Caco-2 (cell line): ENCODE results near the gene ZNF585A. TPM values are rescaled to one million over a fixed set of nuclear protein-coding genes. Genes with fewer than 3 reads are reported as not detected.

Experiments
- BruUV-seq: library from RNA; stranded (reverse); fragments of 400-500 nt; replicated peaks from 2 replicates; lab custom pipeline; 2021; lab: Mats Ljungman, UMichigan
- CTCF ChIA-PET: fragments of 300-600 bp; sonication (Branson Sonifier 250); formaldehyde crosslinking; loops from one replicate; lab custom pipeline; 2022; ENCODE audit warnings: antibody characterized with exemption; lab: Charles Lee
- POLR2A ChIA-PET: fragments of 300-600 bp; sonication (Branson Sonifier 250); formaldehyde crosslinking; loops from one replicate; lab custom pipeline; 2022; ENCODE audit warnings: antibody characterized with exemption; lab: Charles Lee
- DNase-seq, 2 experiments: peaks; one replicate each; pipeline versions ENCODE4 v3.0.0 to v3.0.0-alpha.2; 2020 to 2022
- H3K27me3 ChIP-seq: replicated peaks from 2 replicates; pipeline ENCODE4 v1.6.0; 2011; ENCODE audit warnings: low read length; ENCODE audit not compliant: control insufficient read depth, insufficient read depth
- H3K36me3 ChIP-seq: 2 replicates; pipeline ENCODE4 v1.5.1; 2011; ENCODE audit warnings: low read length; ENCODE audit not compliant: control insufficient read depth, insufficient read depth
- H3K4me1 ChIP-seq: fragments of 250-450 bp; sonication (Bioruptor Pico); 2 replicates; pipeline ENCODE4 v1.5.1; 2020; ENCODE audit warnings: mild to moderate bottlenecking
- H3K4me3 ChIP-seq: 2 replicates; pipeline ENCODE4 v1.5.1; 2011; ENCODE audit warnings: low read depth, mild to moderate bottlenecking, control low read depth, low read length
- H3K9me3 ChIP-seq: fragments of 250-450 bp; sonication (Bioruptor Pico); 2 replicates; pipeline ENCODE4 v1.5.1; 2020; ENCODE audit warnings: mild to moderate bottlenecking, moderate library complexity
- H3K27ac Mint-ChIP-seq: one replicate; pipeline ENCODE4 v1.8.0; 2022; ENCODE audit warnings: mixed read lengths; ENCODE audit not compliant: unreplicated experiment
- H3K27me3 Mint-ChIP-seq: one replicate; pipeline ENCODE4 v1.8.0; 2022; ENCODE audit warnings: mixed read lengths; ENCODE audit not compliant: insufficient read depth, unreplicated experiment
- H3K36me3 Mint-ChIP-seq: one replicate; pipeline ENCODE4 v1.8.0; 2022; ENCODE audit warnings: mild to moderate bottlenecking, mixed read lengths; ENCODE audit not compliant: insufficient read depth, unreplicated experiment
- H3K4me1 Mint-ChIP-seq: one replicate; pipeline ENCODE4 v1.8.0; 2022; ENCODE audit warnings: low read depth, mixed read lengths; ENCODE audit not compliant: unreplicated experiment
- H3K4me3 Mint-ChIP-seq: one replicate; pipeline ENCODE4 v1.8.0; 2022; ENCODE audit warnings: mild to moderate bottlenecking, moderate library complexity, mixed read lengths; ENCODE audit not compliant: unreplicated experiment
- H3K9me3 Mint-ChIP-seq: one replicate; pipeline ENCODE4 v1.8.0; 2022; ENCODE audit warnings: mixed read lengths; ENCODE audit not compliant: unreplicated experiment
- CTCF ChIP-seq, 2 experiments: fragments of 200-600 bp in 1 of 2; IDR thresholded peaks; 1 replicate in 1 of 2; 2 replicates in 1 of 2; pipeline versions ENCODE4 v1.5.1 to v1.8.0; 2011 to 2022; ENCODE audit warnings: antibody characterized with exemption in 1 of 2, control low read depth in 1 of 2, inconsistent platforms in 1 of 2, low read depth in 1 of 2, low read length in 1 of 2, mild to moderate bottlenecking in 1 of 2, moderate library complexity in 1 of 2; ENCODE audit not compliant: insufficient read depth in 1 of 2, severe bottlenecking in 1 of 2, unreplicated experiment in 1 of 2
- intact Hi-C: fragments of 100-400 bp; cut with micrococcal nuclease; formaldehyde crosslinking; loops from one replicate; pipeline ENCODE4 v1.10.0; 2022; ENCODE audit not compliant: unreplicated experiment
- total RNA-seq: library from RNA; stranded (reverse); gene quantifications from 2 replicates; pipeline ENCODE4 v1.2.3, GENCODE V29; 2022

Gene ZNF585A
- total RNA-seq, 1 experiment from 2014 or later = 7.3 TPM

- no peak for DNase-seq
- Mint-ChIP-seq H3K27ac (no peak overlapping the region), H3K36me3 (peaks cover 15% of the 10 kb centered on the region), H3K9me3 (peaks cover 60% of the 10 kb centered on the region), H3K4me3 (no peak overlapping the region), H3K4me1 (no peaks in the 10 kb centered on the region), H3K27me3 (no peaks in the 10 kb centered on the region)
- Histone ChIP-seq H3K9me3 (peaks cover 14% of the 10 kb centered on the region), H3K4me3 (no peak overlapping the region), H3K4me1 (no peaks in the 10 kb centered on the region), H3K27me3 (no peaks in the 10 kb centered on the region), H3K36me3 (no peaks in the 10 kb centered on the region; the same call in 1 of the 2 replicates)
- no peak for TF ChIP-seq CTCF (IDR thresholded peaks at IDR 0.05; ENCODE audit: insufficient read depth in 1 of 2, low read depth in 1 of 2, low read length in 1 of 2, severe bottlenecking in 1 of 2, unreplicated experiment in 1 of 2)
- ChIA-PET CTCF (no interaction called here), POLR2A (no interaction called here)
- intact Hi-C loops = no loop called here
- BruUV-seq = no TSS peak
Observed at GRCh38 chr19:37165635-37166034, 6.9 kb downstream of the ZNF585A start.

- H3K4me3 ChIP-seq = no peak overlapping the region
- H3K4me3 Mint-ChIP-seq = no peak overlapping the region
- no peak for DNase-seq
- BruUV-seq = no TSS peak
- no peaks in the 10 kb centered on the region for H3K4me1 ChIP-seq
- H3K4me1 Mint-ChIP-seq = no peaks in the 10 kb centered on the region
- H3K36me3 Mint-ChIP-seq = peaks cover 17% of the 10 kb centered on the region
- no peaks in the 10 kb centered on the region for H3K27me3 ChIP-seq
- H3K36me3 ChIP-seq = no peaks in the 10 kb centered on the region; the same call in 1 of the 2 replicates
- no peaks in the 10 kb centered on the region for H3K27me3 Mint-ChIP-seq
- TF ChIP-seq CTCF (IDR thresholded peaks at IDR 0.05; ENCODE audit: insufficient read depth in 1 of 2, low read depth in 1 of 2, low read length in 1 of 2, severe bottlenecking in 1 of 2, unreplicated experiment in 1 of 2) = no peak
- peaks cover 84% of the 10 kb centered on the region for H3K9me3 Mint-ChIP-seq
- ChIA-PET CTCF (no interaction called here), POLR2A (no interaction called here)
- intact Hi-C loops = no loop called here
- H3K9me3 ChIP-seq = peaks cover 19% of the 10 kb centered on the region
- H3K27ac Mint-ChIP-seq = no peak overlapping the region
Observed at GRCh38 chr19:37160153-37160552, 12.3 kb downstream of the ZNF585A start.

GRCh38 chr19:37148214-37148613 lies 24.3 kb downstream of the ZNF585A start:
- intact Hi-C loops = no loop called here
- Mint-ChIP-seq H3K4me3 (no peak overlapping the region), H3K4me1 (no peaks in the 10 kb centered on the region), H3K27ac (no peak overlapping the region), H3K27me3 (no peaks in the 10 kb centered on the region), H3K9me3 (peaks cover 55% of the 10 kb centered on the region), H3K36me3 (no peaks in the 10 kb centered on the region)
- Histone ChIP-seq H3K4me3 (no peak overlapping the region), H3K9me3 (peaks cover 12% of the 10 kb centered on the region; the same call in 1 of the 2 replicates), H3K4me1 (no peaks in the 10 kb centered on the region), H3K27me3 (no peaks in the 10 kb centered on the region), H3K36me3 (no peaks in the 10 kb centered on the region)
- POLR2A ChIA-PET = no interaction called here
- DNase-seq = no peak
- CTCF ChIA-PET = no interaction called here
- TF ChIP-seq CTCF (IDR thresholded peaks at IDR 0.05; ENCODE audit: insufficient read depth in 1 of 2, low read depth in 1 of 2, low read length in 1 of 2, severe bottlenecking in 1 of 2, unreplicated experiment in 1 of 2) = no peak
- no TSS peak for BruUV-seq
